Fibroblast of lung (primary cell): ENCODE measurements around the gene GNAS.
"Not testable (repeated sequence)": the region's sequence is repeated elsewhere in the genome, so short reads cannot be mapped to it uniquely, and the experiment has no call there.

Experiments used
- EZH2 ChIP-seq: IDR thresholded peaks from 2 replicates; pipeline ENCODE4 v1.5.1; 2012; ENCODE audit warnings: low read length, control low read depth, mild to moderate bottlenecking; ENCODE audit errors: missing control alignments
- TF ChIP-seq, protein P1 (sequence below), 2 donors: IDR thresholded peaks in 1 of 2; conservative IDR thresholded peaks in 1 of 2; 1 replicate in 1 of 2; 2 replicates in 1 of 2; pipeline ENCODE4 v1.5.1; 2011 to 2012; ENCODE audit warnings: low read length in 2 of 2, control low read depth in 1 of 2, inconsistent platforms in 1 of 2, low read depth in 1 of 2, mild to moderate bottlenecking in 1 of 2

DNA sequence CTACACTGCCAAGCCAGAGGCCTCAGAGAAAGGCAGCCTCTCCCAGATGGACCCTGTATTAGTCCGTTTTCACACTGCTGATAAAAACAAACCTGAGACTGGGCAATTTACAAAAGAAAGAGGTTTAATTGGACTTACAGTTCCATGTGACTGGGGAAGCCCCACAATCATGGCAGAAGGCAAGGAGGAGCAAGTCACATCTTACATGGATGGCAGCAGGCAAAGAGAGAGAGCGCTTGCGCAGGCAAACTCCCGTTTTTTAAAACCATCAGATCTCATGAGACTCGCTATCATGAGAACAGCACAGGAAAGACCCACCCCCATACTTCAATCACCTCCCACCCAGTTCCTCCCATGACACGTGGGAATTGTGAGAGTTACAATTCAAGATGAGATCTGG, 32.0 kb upstream of the GNAS start:
- TF ChIP-seq, protein P1, sequence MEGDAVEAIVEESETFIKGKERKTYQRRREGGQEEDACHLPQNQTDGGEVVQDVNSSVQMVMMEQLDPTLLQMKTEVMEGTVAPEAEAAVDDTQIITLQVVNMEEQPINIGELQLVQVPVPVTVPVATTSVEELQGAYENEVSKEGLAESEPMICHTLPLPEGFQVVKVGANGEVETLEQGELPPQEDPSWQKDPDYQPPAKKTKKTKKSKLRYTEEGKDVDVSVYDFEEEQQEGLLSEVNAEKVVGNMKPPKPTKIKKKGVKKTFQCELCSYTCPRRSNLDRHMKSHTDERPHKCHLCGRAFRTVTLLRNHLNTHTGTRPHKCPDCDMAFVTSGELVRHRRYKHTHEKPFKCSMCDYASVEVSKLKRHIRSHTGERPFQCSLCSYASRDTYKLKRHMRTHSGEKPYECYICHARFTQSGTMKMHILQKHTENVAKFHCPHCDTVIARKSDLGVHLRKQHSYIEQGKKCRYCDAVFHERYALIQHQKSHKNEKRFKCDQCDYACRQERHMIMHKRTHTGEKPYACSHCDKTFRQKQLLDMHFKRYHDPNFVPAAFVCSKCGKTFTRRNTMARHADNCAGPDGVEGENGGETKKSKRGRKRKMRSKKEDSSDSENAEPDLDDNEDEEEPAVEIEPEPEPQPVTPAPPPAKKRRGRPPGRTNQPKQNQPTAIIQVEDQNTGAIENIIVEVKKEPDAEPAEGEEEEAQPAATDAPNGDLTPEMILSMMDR (conservative IDR thresholded peaks at IDR 0.05 in 1 of 2, IDR thresholded peaks at IDR 0.05 in 1 of 2; ENCODE audit: low read depth in 1 of 2, low read length in 2 of 2) = not testable (repeated sequence)
- TF ChIP-seq EZH2 = not testable (repeated sequence)
